Nephron progenitor cell (in vitro differentiated cells): ENCODE measurements around the gene NUDCD3.

Experiments
- DNase-seq: peaks from one replicate; pipeline ENCODE4 v3.0.0; 2021
- H3K27ac Mint-ChIP-seq: 2 replicates; pipeline ENCODE4 v1.8.0; 2021; ENCODE audit warnings: mild to moderate bottlenecking, moderate library complexity, mixed read lengths
- H3K27me3 Mint-ChIP-seq: 2 replicates; pipeline ENCODE4 v1.8.0; 2021; ENCODE audit warnings: mild to moderate bottlenecking, low read depth, mixed read lengths; ENCODE audit not compliant: poor library complexity
- H3K36me3 Mint-ChIP-seq: 2 replicates; pipeline ENCODE4 v1.8.0; 2021; ENCODE audit warnings: low read depth, mixed read lengths
- H3K4me1 Mint-ChIP-seq: 2 replicates; pipeline ENCODE4 v1.8.0; 2021; ENCODE audit warnings: mixed read lengths
- H3K4me3 Mint-ChIP-seq: 2 replicates; pipeline ENCODE4 v1.8.0; 2021; ENCODE audit warnings: mild to moderate bottlenecking, moderate library complexity, mixed read lengths
- H3K9me3 Mint-ChIP-seq: 2 replicates; pipeline ENCODE4 v1.8.0; 2021; ENCODE audit warnings: mild to moderate bottlenecking, moderate library complexity, mixed read lengths
- TF ChIP-seq, protein P1 (sequence below): fragments of 200-600 bp; sonication (generic); IDR thresholded peaks from 2 replicates; pipeline ENCODE4 v1.5.0; 2021; ENCODE audit warnings: antibody characterized with exemption

The NUDCD3 gene

DNA sequence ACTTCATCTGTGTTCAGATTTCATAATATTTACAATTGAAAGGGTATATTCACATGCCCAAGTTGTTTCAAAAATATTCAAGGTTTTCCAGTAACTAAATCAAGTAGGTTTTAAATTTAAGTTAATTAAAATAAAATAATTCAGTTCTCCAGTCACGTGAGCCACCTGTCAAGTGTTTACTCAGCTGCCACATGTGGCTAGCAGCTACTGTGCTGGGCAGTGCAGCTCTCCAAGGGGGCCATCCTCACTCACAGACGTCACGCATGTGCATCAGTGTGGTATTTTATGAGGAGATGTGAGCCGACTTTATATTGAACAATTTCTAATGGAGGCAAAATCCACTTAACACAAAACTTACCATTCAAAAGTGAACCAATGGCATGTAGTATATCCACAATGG is 95.4 kb downstream of the NUDCD3 start:
- TF ChIP-seq, protein P1, sequence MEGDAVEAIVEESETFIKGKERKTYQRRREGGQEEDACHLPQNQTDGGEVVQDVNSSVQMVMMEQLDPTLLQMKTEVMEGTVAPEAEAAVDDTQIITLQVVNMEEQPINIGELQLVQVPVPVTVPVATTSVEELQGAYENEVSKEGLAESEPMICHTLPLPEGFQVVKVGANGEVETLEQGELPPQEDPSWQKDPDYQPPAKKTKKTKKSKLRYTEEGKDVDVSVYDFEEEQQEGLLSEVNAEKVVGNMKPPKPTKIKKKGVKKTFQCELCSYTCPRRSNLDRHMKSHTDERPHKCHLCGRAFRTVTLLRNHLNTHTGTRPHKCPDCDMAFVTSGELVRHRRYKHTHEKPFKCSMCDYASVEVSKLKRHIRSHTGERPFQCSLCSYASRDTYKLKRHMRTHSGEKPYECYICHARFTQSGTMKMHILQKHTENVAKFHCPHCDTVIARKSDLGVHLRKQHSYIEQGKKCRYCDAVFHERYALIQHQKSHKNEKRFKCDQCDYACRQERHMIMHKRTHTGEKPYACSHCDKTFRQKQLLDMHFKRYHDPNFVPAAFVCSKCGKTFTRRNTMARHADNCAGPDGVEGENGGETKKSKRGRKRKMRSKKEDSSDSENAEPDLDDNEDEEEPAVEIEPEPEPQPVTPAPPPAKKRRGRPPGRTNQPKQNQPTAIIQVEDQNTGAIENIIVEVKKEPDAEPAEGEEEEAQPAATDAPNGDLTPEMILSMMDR, result no peak
- Mint-ChIP-seq H3K27ac (no peak overlapping the region), H3K36me3 (peaks cover 31% of the 10 kb centered on the region), H3K27me3 (no peaks in the 10 kb centered on the region), H3K4me3 (no peak overlapping the region), H3K4me1 (peaks cover 17% of the 10 kb centered on the region), H3K9me3 (no peaks in the 10 kb centered on the region)
- no peak for DNase-seq

- H3K27ac Mint-ChIP-seq, result no peak overlapping the region
- DNase-seq, result no peak
- no peaks in the 10 kb centered on the region for H3K9me3 Mint-ChIP-seq
- no peaks in the 10 kb centered on the region for H3K27me3 Mint-ChIP-seq
- H3K4me1 Mint-ChIP-seq, result peaks cover 13% of the 10 kb centered on the region
- peaks cover 31% of the 10 kb centered on the region for H3K36me3 Mint-ChIP-seq
- TF ChIP-seq, protein P1, result no peak
- H3K4me3 Mint-ChIP-seq, result no peak overlapping the region
Observed at GRCh38 chr7:44394636-44395035, 95.8 kb downstream of the NUDCD3 start.

- no peak for DNase-seq
- TF ChIP-seq, protein P1, result no peak
- Mint-ChIP-seq H3K4me3 (no peak overlapping the region), H3K27me3 (no peaks in the 10 kb centered on the region), H3K9me3 (no peaks in the 10 kb centered on the region), H3K4me1 (peaks cover 7% of the 10 kb centered on the region), H3K36me3 (peaks cover 27% of the 10 kb centered on the region), H3K27ac (no peak overlapping the region)
Observed at GRCh38 chr7:44394112-44394447, 96.4 kb downstream of the NUDCD3 start.

DNA sequence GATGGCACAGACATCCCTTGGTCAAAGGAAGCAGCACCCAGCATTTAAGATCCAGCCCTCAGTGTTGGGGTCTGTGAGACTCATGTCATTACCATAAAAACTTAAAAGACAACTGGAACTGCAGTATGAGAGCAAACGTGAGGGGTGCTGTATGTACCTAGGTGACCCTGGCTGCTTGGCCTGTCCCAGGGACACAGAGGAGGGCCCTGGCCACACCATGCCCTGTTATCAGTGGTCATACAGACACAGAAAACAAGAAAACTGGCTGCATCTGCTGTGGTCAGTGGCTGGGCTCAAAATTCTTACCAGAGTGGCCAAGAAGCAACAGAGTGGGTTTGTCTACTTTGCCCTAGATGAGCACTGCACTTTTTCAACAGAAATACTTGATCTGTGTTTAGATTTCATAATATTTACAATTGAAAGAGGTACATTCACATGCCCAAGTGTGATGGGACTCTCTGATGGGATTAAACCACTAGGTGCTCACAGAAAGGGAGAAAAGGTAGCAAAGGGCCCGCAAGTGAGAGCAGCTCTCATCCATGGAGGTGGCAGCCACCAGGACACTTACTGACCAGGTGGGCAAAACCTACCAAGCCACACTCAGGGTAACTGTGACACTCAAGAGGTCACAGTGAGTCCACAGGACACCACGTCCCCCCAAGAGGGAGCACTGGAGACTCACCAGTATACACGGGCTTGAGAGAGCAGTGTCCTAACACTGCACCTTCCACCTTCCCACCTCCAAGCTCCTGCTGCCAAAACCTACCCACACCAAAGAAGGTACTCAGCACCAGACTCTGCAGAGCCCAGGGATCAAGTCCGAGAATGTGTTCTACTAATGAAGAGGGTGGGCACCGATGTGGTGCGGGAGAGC is 97.0 kb downstream of the NUDCD3 start:
- Mint-ChIP-seq H3K36me3 (peaks cover 23% of the 10 kb centered on the region), H3K27ac (no peak overlapping the region), H3K4me1 (peaks cover 1% of the 10 kb centered on the region), H3K4me3 (no peak overlapping the region), H3K27me3 (no peaks in the 10 kb centered on the region), H3K9me3 (no peaks in the 10 kb centered on the region)
- DNase-seq, result no peak
- TF ChIP-seq, protein P1, result no peak

DNA sequence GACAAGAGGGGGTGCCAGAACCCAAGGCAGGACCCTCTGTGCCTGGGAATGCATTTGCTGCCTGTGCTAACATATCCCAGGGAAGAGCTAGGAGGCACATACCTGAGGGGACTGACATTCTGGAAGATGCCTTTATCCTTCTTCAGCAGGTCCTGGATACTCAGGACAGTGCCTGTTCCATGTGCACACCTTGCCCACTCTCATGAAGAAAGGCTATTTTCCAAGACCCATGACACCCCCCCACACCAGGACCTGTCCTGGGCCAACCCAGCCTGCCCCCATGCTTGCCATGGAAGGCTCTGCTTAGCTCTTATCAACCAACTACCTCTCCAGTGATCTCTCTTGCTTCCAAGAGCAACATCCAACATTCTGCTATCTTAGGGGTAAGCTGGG is 97.8 kb downstream of the NUDCD3 start:
- Mint-ChIP-seq H3K4me3 (no peak overlapping the region), H3K9me3 (no peaks in the 10 kb centered on the region), H3K27ac (no peak overlapping the region), H3K36me3 (peaks cover 26% of the 10 kb centered on the region), H3K27me3 (no peaks in the 10 kb centered on the region), H3K4me1 (no peaks in the 10 kb centered on the region)
- TF ChIP-seq, protein P1, result no peak
- no peak for DNase-seq
